ENCODE results near the gene HSFX3.

DNA sequence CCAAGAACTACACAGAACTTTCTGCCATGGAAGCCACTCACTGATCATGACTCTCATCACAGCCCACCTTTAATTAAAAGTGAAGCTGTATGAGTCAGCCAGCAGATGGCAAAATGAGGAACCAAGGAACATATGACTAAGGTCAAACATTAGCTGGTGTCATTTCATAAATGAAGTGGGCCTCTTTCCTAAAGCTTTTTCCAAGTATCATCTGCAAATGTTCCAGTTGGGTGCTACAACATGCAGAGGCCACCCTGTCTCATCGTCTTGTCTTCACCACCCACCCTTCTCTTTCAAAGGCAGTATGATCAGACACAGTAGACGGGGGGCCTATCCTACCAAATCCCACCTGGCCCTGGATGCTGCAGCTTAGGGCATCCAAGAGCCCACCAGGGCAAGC is 18.1 kb downstream of the HSFX3 start:
- TF ChIP-seq, protein P1, sequence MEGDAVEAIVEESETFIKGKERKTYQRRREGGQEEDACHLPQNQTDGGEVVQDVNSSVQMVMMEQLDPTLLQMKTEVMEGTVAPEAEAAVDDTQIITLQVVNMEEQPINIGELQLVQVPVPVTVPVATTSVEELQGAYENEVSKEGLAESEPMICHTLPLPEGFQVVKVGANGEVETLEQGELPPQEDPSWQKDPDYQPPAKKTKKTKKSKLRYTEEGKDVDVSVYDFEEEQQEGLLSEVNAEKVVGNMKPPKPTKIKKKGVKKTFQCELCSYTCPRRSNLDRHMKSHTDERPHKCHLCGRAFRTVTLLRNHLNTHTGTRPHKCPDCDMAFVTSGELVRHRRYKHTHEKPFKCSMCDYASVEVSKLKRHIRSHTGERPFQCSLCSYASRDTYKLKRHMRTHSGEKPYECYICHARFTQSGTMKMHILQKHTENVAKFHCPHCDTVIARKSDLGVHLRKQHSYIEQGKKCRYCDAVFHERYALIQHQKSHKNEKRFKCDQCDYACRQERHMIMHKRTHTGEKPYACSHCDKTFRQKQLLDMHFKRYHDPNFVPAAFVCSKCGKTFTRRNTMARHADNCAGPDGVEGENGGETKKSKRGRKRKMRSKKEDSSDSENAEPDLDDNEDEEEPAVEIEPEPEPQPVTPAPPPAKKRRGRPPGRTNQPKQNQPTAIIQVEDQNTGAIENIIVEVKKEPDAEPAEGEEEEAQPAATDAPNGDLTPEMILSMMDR (IDR thresholded peaks at IDR 0.05) = no peak
- no peak for TF ChIP-seq EZH2 (IDR thresholded peaks at IDR 0.05; ENCODE audit: borderline replicate concordance, insufficient read depth, low read depth, low read length, poor library complexity, severe bottlenecking)
